Measurements from ENCODE around the gene TPCN2.
"Not testable (repeated sequence)": the region's sequence is repeated elsewhere in the genome, so short reads cannot be mapped to it uniquely, and the experiment has no call there.

TPCN2 gene

DNA sequence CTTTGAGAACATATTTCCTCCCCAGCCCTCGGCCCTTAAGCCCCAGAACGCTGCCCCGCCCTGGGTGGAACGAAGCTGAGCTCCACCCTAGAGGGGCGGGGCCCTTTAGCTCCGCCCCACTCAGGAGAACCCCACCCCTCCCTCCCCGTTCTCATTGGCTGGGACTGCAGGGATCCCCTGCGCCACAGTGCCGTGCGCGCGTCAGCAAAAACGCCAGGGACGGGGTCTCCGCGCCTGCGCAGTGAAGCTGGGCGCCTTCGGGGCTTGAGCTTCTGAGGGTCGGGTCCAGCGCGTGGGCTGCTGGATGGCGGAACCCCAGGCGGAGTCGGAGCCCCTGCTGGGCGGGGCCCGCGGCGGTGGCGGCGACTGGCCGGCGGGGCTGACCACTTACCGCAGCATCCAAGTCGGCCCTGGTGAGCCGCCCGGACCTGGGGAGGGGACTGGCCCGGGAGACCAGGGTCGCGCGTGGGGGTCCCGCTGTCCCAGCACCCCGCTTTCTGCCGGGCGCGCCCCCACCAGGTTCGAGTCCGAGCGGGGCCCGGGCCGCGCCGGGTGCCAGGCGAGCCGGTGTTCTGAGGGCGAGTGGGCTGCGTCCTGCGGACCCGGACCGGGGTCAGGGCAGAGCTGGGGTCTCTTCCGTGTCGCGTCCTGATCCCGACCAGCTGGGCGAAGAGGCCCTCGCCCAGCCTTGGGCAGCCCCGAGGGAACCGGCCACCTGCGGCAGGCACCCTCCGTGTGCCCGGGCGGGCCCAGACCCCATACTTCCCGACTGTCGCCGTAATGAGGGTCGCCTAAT is at the start of gene TPCN2:
Gene TPCN2, plus strand, starts transcription at position 239 of the 796 bp plus-strand sequence. Its CDS starts 66 bp downstream, at position 305.
- H3K4me3 ChIP-seq (ENCODE audit: low read depth, low read length) = peak within 1 kb of the TSS; percentile 88
- TF ChIP-seq CTCF (IDR thresholded peaks at IDR 0.05; ENCODE audit: low read depth, low read length) (no peak), POLR2A (IDR thresholded peaks at IDR 0.05; ENCODE audit: extremely low read depth, insufficient read length) (peak; percentile 80)
- peak; percentile 98 for DNase-seq (ENCODE audit: low read depth)

DNA sequence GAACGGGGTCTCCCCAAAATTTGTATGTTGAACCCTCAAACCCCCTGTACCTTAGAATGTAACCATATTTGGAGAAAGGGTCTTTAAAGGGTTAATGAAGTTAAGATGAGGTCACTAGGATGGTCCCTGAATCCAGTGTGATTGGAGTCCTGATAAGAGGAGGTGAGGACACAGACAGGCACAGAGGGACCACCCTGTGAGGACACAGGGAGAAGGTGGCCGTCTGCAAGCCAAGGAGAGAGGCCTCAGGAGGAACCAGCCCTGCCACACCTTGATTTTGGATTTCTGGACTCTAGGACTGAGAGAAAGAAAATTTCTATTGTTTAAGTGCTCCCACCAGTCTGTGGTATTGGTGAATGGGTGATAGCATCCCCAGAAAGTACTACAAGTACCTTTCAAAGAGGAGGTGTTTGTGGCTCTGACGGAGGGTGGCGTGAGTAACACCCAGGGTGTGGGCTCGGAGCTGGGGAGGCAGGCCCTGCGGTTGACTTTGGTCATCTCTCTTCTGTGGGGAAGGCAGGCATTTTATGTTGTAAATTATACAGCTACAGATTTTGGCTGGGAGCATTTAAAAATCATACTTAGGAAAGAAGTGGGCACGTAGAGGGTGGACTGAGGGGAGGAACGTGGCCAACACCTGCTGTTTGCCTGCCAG is 49.5 kb upstream of the TPCN2 start:
- H3K4me3 ChIP-seq (ENCODE audit: low read depth, low read length) = no peak overlapping the region
- DNase-seq (ENCODE audit: low read depth) = no peak
- TF ChIP-seq, protein P1, sequence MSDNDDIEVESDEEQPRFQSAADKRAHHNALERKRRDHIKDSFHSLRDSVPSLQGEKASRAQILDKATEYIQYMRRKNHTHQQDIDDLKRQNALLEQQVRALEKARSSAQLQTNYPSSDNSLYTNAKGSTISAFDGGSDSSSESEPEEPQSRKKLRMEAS (IDR thresholded peaks at IDR 0.05; ENCODE audit: low read depth, low read length) = no peak
- TF ChIP-seq CTCF (IDR thresholded peaks at IDR 0.05; ENCODE audit: low read depth, low read length) = no peak
- TF ChIP-seq POLR2A (IDR thresholded peaks at IDR 0.05; ENCODE audit: extremely low read depth, insufficient read length) = no peak
- no peak for TF ChIP-seq MYC (IDR thresholded peaks at IDR 0.05; ENCODE audit: low read depth, low read length)

DNA sequence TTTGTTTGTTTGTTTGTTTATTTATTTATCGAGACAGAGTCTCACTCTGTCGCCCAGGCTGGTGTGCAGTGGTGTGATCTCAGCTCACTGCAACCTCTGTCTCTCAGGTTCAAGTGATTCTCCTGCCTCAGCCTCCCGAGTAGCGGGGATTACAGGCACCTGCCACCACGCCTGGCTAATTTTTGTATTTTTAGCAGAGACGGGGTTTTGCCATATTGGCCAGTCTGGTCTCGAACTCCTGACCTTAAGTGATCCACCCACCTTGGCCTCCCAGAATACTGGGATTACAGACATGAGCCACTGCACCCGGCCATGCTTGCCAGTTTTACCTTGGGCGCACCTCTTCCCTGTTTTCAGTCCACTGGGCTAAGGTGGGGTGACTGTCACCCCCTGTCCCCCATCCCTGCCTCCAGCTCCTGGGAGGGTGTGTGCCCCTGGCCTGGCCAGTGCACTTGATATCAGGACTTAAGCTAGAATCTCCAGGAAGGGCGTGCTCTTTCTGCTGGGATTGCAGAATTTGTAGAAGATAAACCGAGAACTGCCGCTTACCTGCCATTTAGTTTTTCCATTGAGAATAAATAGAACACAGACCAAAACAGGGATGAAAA is 48.9 kb upstream of the TPCN2 start:
- DNase-seq (ENCODE audit: low read depth); H3K4me3 ChIP-seq (ENCODE audit: low read depth, low read length): not testable (repeated sequence)

- H3K4me3 ChIP-seq (ENCODE audit: low read depth, low read length) = no peak overlapping the region
- no peak for DNase-seq (ENCODE audit: low read depth)
- no peak for TF ChIP-seq CTCF (IDR thresholded peaks at IDR 0.05; ENCODE audit: low read depth, low read length)
- no peak for TF ChIP-seq POLR2A (IDR thresholded peaks at IDR 0.05; ENCODE audit: extremely low read depth, insufficient read length)
- TF ChIP-seq, protein P1 (IDR thresholded peaks at IDR 0.05; ENCODE audit: low read depth, low read length) = no peak
- no peak for TF ChIP-seq MYC (IDR thresholded peaks at IDR 0.05; ENCODE audit: low read depth, low read length)
These were observed 48.3 kb upstream of the TPCN2 start for GRCh38 chr11:69000391-69000790.

GRCh38 chr11:69000831-69001242 is 47.9 kb upstream of the TPCN2 start:
- H3K4me3 ChIP-seq (ENCODE audit: low read depth, low read length) = no peak overlapping the region
- no peak for DNase-seq (ENCODE audit: low read depth)
- no peak for TF ChIP-seq MYC (IDR thresholded peaks at IDR 0.05; ENCODE audit: low read depth, low read length)
- TF ChIP-seq CTCF (IDR thresholded peaks at IDR 0.05; ENCODE audit: low read depth, low read length) = peak; percentile 24
- no peak for TF ChIP-seq POLR2A (IDR thresholded peaks at IDR 0.05; ENCODE audit: extremely low read depth, insufficient read length)
- TF ChIP-seq, protein P1 (IDR thresholded peaks at IDR 0.05; ENCODE audit: low read depth, low read length) = no peak

- no peak overlapping the region for H3K4me3 ChIP-seq (ENCODE audit: low read depth, low read length)
- TF ChIP-seq MYC (IDR thresholded peaks at IDR 0.05; ENCODE audit: low read depth, low read length) (no peak), CTCF (IDR thresholded peaks at IDR 0.05; ENCODE audit: low read depth, low read length) (no peak), POLR2A (IDR thresholded peaks at IDR 0.05; ENCODE audit: extremely low read depth, insufficient read length) (no peak)
- TF ChIP-seq, protein P1 (IDR thresholded peaks at IDR 0.05; ENCODE audit: low read depth, low read length) = no peak
- no peak for DNase-seq (ENCODE audit: low read depth)
These were observed 47.3 kb upstream of the TPCN2 start for GRCh38 chr11:69001243-69002081.
